OCI-LY3 (cell line): ENCODE data around the gene C17orf50.
A peak's percentile ranks its signal among the peaks of the same experiment; 100 is the strongest.

ENCODE experiments used
- H2AFZ ChIP-seq: fragments of 200-600, 300-600 bp; shearing (Covaris generic); 2 replicates; pipeline ENCODE4 v1.6.0; 2014; ENCODE audit warnings: antibody characterized with exemption, low read depth, low read length
- H3K27ac ChIP-seq: fragments of 200-600, 300-600 bp; sonication (generic); 2 replicates; pipeline ENCODE4 v1.5.1; 2014; ENCODE audit warnings: mild to moderate bottlenecking, low read length, moderate library complexity, mixed read lengths
- H3K27me3 ChIP-seq: fragments of 200-600, 300-600 bp; sonication (generic); 2 replicates; pipeline ENCODE4 v1.6.1; 2014; ENCODE audit warnings: low read depth, low read length, mixed read lengths
- H3K36me3 ChIP-seq: fragments of 200-600, 300-600 bp; sonication (generic); replicated peaks from 2 replicates; pipeline ENCODE3; 2014; ENCODE audit warnings: low read depth, low read length, mixed read lengths
- H3K4me1 ChIP-seq: fragments of 300-600, 200-600 bp; sonication (generic); 2 replicates; pipeline ENCODE4 v1.6.1; 2014; ENCODE audit warnings: low read length, mixed read lengths
- H3K4me2 ChIP-seq: fragments of 200-600, 300-600 bp; sonication (generic); 2 replicates; pipeline ENCODE4 v1.6.1; 2014; ENCODE audit warnings: low read length, mixed read lengths
- H3K4me3 ChIP-seq: fragments of 300-600, 200-600 bp; sonication (generic); 2 replicates; pipeline ENCODE4 v1.5.1; 2014; ENCODE audit warnings: antibody characterized with exemption, mild to moderate bottlenecking, low read length, moderate library complexity
- H3K79me2 ChIP-seq: fragments of 300-600, 200-600 bp; shearing (Covaris generic); 2 replicates; pipeline ENCODE4 v1.6.1; 2014; ENCODE audit warnings: mild to moderate bottlenecking, low read length, mixed read lengths
- H3K9ac ChIP-seq: fragments of 300-600, 200-600 bp; shearing (Covaris generic); 2 replicates; pipeline ENCODE4 v1.6.0; 2014; ENCODE audit warnings: mild to moderate bottlenecking, low read length, moderate library complexity
- H3K9me3 ChIP-seq: fragments of 200-600, 300-600 bp; shearing (Covaris generic); 2 replicates; pipeline ENCODE4 v1.6.1; 2014; ENCODE audit warnings: low read length, mixed read lengths; ENCODE audit not compliant: insufficient read depth
- H4K20me1 ChIP-seq: fragments of 200-600, 300-600 bp; sonication (generic); 2 replicates; pipeline ENCODE4 v1.6.1; 2016; ENCODE audit warnings: low read length, mixed read lengths; ENCODE audit not compliant: insufficient read depth
- CTCF ChIP-seq: fragments of 200-600, 300-600 bp; sonication (generic); IDR thresholded peaks from 2 replicates; pipeline ENCODE4 v1.5.1; 2014; ENCODE audit warnings: antibody characterized with exemption, low read length, low read depth
- EZH2phosphoT487 ChIP-seq: fragments of 200-600 bp; shearing (Covaris generic); IDR thresholded peaks from 2 replicates; pipeline ENCODE4 v1.6.1; 2018; ENCODE audit warnings: antibody characterized with exemption, mixed run types, low read depth

Gene C17orf50

GRCh38 chr17:35757243-35757642, 3.4 kb upstream of the C17orf50 start:
- no peaks in the 10 kb centered on the region for H3K36me3 ChIP-seq
- H3K27me3 ChIP-seq: 0 out of 2 replicates have a peak, but pooled peaks cover 6% of the 10 kb centered on the region
- H3K4me2 ChIP-seq: no peak overlapping the region
- no peaks in the 10 kb centered on the region for H4K20me1 ChIP-seq
- H3K4me1 ChIP-seq: peaks cover 11% of the 10 kb centered on the region
- no peak overlapping the region for H3K9ac ChIP-seq
- H3K27ac ChIP-seq: no peak overlapping the region
- H2AFZ ChIP-seq: no peak overlapping the region
- H3K9me3 ChIP-seq: no peaks in the 10 kb centered on the region
- no peaks in the 10 kb centered on the region for H3K79me2 ChIP-seq
- TF ChIP-seq CTCF: no peak
- no peak for TF ChIP-seq EZH2phosphoT487
- H3K4me3 ChIP-seq: no peak overlapping the region

- no peaks in the 10 kb centered on the region for H3K36me3 ChIP-seq
- H4K20me1 ChIP-seq: no peaks in the 10 kb centered on the region
- no peak overlapping the region for H2AFZ ChIP-seq
- H3K79me2 ChIP-seq: no peaks in the 10 kb centered on the region
- H3K4me1 ChIP-seq: peaks cover 9% of the 10 kb centered on the region
- peaks cover 10% of the 10 kb centered on the region; the same call in 1 of the 2 replicates for H3K27me3 ChIP-seq
- TF ChIP-seq EZH2phosphoT487 (no peak), CTCF (no peak)
- H3K9ac ChIP-seq: no peak overlapping the region
- no peak overlapping the region for H3K27ac ChIP-seq
- H3K9me3 ChIP-seq: no peaks in the 10 kb centered on the region
- H3K4me2 ChIP-seq: no peak overlapping the region
- H3K4me3 ChIP-seq: no peak overlapping the region
These were observed 914 bp downstream of the C17orf50 start for GRCh38 chr17:35761601-35762000.

GRCh38 chr17:35763767-35764122, 3.1 kb downstream of the C17orf50 start:
- no peaks in the 10 kb centered on the region for H3K79me2 ChIP-seq
- H3K9me3 ChIP-seq: no peaks in the 10 kb centered on the region
- peak overlapping the region; percentile 94 for H3K4me2 ChIP-seq
- no peaks in the 10 kb centered on the region for H3K36me3 ChIP-seq
- no peak overlapping the region for H3K27ac ChIP-seq
- peaks cover 7% of the 10 kb centered on the region for H3K4me1 ChIP-seq
- peak overlapping the region; percentile 88 for H3K4me3 ChIP-seq
- no peak for TF ChIP-seq CTCF
- no peak for TF ChIP-seq EZH2phosphoT487
- H2AFZ ChIP-seq: no peak overlapping the region
- no peaks in the 10 kb centered on the region for H4K20me1 ChIP-seq
- H3K9ac ChIP-seq: no peak overlapping the region
- H3K27me3 ChIP-seq: peaks cover 21% of the 10 kb centered on the region

- 0 out of 2 replicates have a peak overlapping the region, but pooled peaks have one; percentile 19 for H3K27ac ChIP-seq
- H3K27me3 ChIP-seq: peaks cover 25% of the 10 kb centered on the region
- H3K79me2 ChIP-seq: no peaks in the 10 kb centered on the region
- H3K4me1 ChIP-seq: peaks cover 7% of the 10 kb centered on the region
- peak overlapping the region; percentile 49 for H3K9ac ChIP-seq
- H3K36me3 ChIP-seq: no peaks in the 10 kb centered on the region
- H3K9me3 ChIP-seq: no peaks in the 10 kb centered on the region
- no peaks in the 10 kb centered on the region for H4K20me1 ChIP-seq
- peak overlapping the region; percentile 94 for H3K4me2 ChIP-seq
- H3K4me3 ChIP-seq: peak overlapping the region; percentile 88
- TF ChIP-seq EZH2phosphoT487 (no peak), CTCF (peak; percentile 73)
- H2AFZ ChIP-seq: peak overlapping the region; percentile 67
These were observed 3.7 kb downstream of the C17orf50 start for GRCh38 chr17:35764123-35764991.
